ENCODE results near the gene PTH1R. TPM values are rescaled to one million over a fixed set of nuclear protein-coding genes. Genes with fewer than 3 reads are reported as not detected.

The PTH1R gene
- total RNA-seq, 1 donor from 2014 or later: 36.4 TPM

GRCh38 chr3:46833346-46834300 is 43.9 kb upstream of the PTH1R start:
- no peak overlapping the region for H3K4me3 Mint-ChIP-seq
- TF ChIP-seq CTCF (IDR thresholded peaks at IDR 0.05; ENCODE audit: unreplicated experiment): no peak
- peaks cover 14% of the 10 kb centered on the region for H3K36me3 Mint-ChIP-seq
- peaks cover 20% of the 10 kb centered on the region for H3K9me3 Mint-ChIP-seq
- H3K27me3 Mint-ChIP-seq (ENCODE audit: low read depth): no peaks in the 10 kb centered on the region
- no peak for DNase-seq (ENCODE audit: low spot score in 2 of 2, unreplicated experiment in 2 of 2)
- no peak overlapping the region for H3K27ac Mint-ChIP-seq
- H3K4me1 Mint-ChIP-seq: peaks cover 16% of the 10 kb centered on the region

GRCh38 chr3:46835054-46835453 is 42.5 kb upstream of the PTH1R start:
- Mint-ChIP-seq H3K9me3 (peaks cover 30% of the 10 kb centered on the region), H3K4me3 (no peak overlapping the region), H3K27ac (no peak overlapping the region), H3K36me3 (peaks cover 21% of the 10 kb centered on the region), H3K4me1 (peaks cover 16% of the 10 kb centered on the region), H3K27me3 (ENCODE audit: low read depth) (no peaks in the 10 kb centered on the region)
- DNase-seq (ENCODE audit: low spot score in 2 of 2, unreplicated experiment in 2 of 2): no peak
- no peak for TF ChIP-seq CTCF (IDR thresholded peaks at IDR 0.05; ENCODE audit: unreplicated experiment)

- H3K4me3 Mint-ChIP-seq: no peak overlapping the region
- TF ChIP-seq CTCF (IDR thresholded peaks at IDR 0.05; ENCODE audit: unreplicated experiment): no peak
Observed at GRCh38 chr3:46835491-46835890, 42.0 kb upstream of the PTH1R start.

GRCh38 chr3:46838301-46838700 is 39.2 kb upstream of the PTH1R start:
- H3K27ac Mint-ChIP-seq: no peak overlapping the region
- peaks cover 34% of the 10 kb centered on the region for H3K36me3 Mint-ChIP-seq
- no peaks in the 10 kb centered on the region for H3K27me3 Mint-ChIP-seq (ENCODE audit: low read depth)
- no peak overlapping the region for H3K4me3 Mint-ChIP-seq
- peaks cover 60% of the 10 kb centered on the region for H3K9me3 Mint-ChIP-seq
- DNase-seq (ENCODE audit: low spot score in 2 of 2, unreplicated experiment in 2 of 2): no peak
- H3K4me1 Mint-ChIP-seq: peaks cover 9% of the 10 kb centered on the region
- no peak for TF ChIP-seq CTCF (IDR thresholded peaks at IDR 0.05; ENCODE audit: unreplicated experiment)

More at GRCh38 chr3:46835491-46835890, 42.0 kb upstream of the PTH1R start:
- no peaks in the 10 kb centered on the region for H3K27me3 Mint-ChIP-seq (ENCODE audit: low read depth)
- H3K4me1 Mint-ChIP-seq: peaks cover 16% of the 10 kb centered on the region
- H3K9me3 Mint-ChIP-seq: peaks cover 34% of the 10 kb centered on the region
- DNase-seq (ENCODE audit: low spot score in 2 of 2, unreplicated experiment in 2 of 2): no peak
- H3K36me3 Mint-ChIP-seq: peaks cover 24% of the 10 kb centered on the region
- H3K27ac Mint-ChIP-seq: no peak overlapping the region

- DNase-seq (ENCODE audit: low spot score in 2 of 2, unreplicated experiment in 2 of 2): no peak
- Mint-ChIP-seq H3K36me3 (peaks cover 38% of the 10 kb centered on the region), H3K9me3 (peaks cover 64% of the 10 kb centered on the region), H3K4me1 (peaks cover 12% of the 10 kb centered on the region), H3K27me3 (ENCODE audit: low read depth) (no peaks in the 10 kb centered on the region), H3K27ac (no peak overlapping the region), H3K4me3 (no peak overlapping the region)
- no peak for TF ChIP-seq CTCF (IDR thresholded peaks at IDR 0.05; ENCODE audit: unreplicated experiment)
Observed at GRCh38 chr3:46840491-46840890, 37.0 kb upstream of the PTH1R start.

Measured in mesothelial cell of epicardium (in vitro differentiated cells).